ENCODE results near the gene PAK1IP1.

GRCh38 chr6:10668126-10668917, 26.4 kb upstream of the PAK1IP1 start:
- TF ChIP-seq TCF7L2 (IDR thresholded peaks at IDR 0.05; ENCODE audit: borderline replicate concordance, low read depth, low read length) (no peak), KLF16 (tag by site-specific recombination; IDR thresholded peaks at IDR 0.05) (no peak), ZNF514 (tag by site-specific recombination; IDR thresholded peaks at IDR 0.05) (no peak), CTCF (tag by site-specific recombination; IDR thresholded peaks at IDR 0.05) (no peak)

All from HEK293 (cell line).